GM12891 (cell line): ENCODE results near the gene NMRAL1.

Experiments
- DNase-seq: peaks from one replicate; pipeline ENCODE4 v3.0.0; 2011; ENCODE audit warnings: low spot score; ENCODE audit not compliant: insufficient read length
- FAIRE-seq: peaks from 2 replicates; lab custom pipeline; 2011; peaks lifted over from hg19 to GRCh38; lab: Jason Lieb, UNC
- PAX5 ChIP-seq: IDR thresholded peaks from 2 replicates; pipeline ENCODE4 v1.6.1; 2011; ENCODE audit warnings: low read length, moderate library complexity, mild to moderate bottlenecking; ENCODE audit not compliant: insufficient read depth, severe bottlenecking
- POLR2A ChIP-seq: IDR thresholded peaks from 2 replicates; pipeline ENCODE4 v1.6.1; 2011; ENCODE audit warnings: low read depth, low read length, control low read depth
- POLR2AphosphoS5 ChIP-seq: IDR thresholded peaks from 2 replicates; pipeline ENCODE4 v1.6.1; 2011; ENCODE audit warnings: low read depth, low read length, control low read depth
- POU2F2 ChIP-seq: IDR thresholded peaks from 2 replicates; pipeline ENCODE4 v1.6.1; 2011; ENCODE audit warnings: low read depth, mild to moderate bottlenecking, control low read depth, low read length, moderate library complexity
- SPI1 ChIP-seq: IDR thresholded peaks from 2 replicates; pipeline ENCODE4 v1.6.1; 2011; ENCODE audit warnings: low read depth, low read length, control low read depth
- TAF1 ChIP-seq: IDR thresholded peaks from 2 replicates; pipeline ENCODE4 v1.6.1; 2011; ENCODE audit warnings: low read depth, low read length, control low read depth

Gene NMRAL1

DNA sequence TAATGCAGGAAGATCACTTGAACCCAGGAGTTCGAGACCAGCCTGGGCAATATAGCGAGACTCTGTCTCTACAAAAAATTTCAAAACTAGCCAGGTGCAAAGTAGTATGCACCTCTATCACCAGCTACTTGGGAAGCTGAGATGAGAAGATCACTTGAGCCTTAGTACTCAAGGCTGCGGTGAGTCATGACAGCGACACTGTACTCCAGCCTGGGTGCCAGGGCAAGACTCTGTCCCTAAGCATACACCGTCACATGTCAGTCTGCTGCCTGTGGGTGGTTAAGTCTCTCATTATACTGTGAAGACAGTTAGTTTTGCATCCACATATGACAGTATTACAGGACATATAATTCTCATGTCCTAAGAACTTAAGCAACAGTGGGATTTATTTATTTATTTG, 21.8 kb downstream of the NMRAL1 start:
- DNase-seq (no peak), FAIRE-seq (peak; percentile 41)
- TF ChIP-seq POU2F2: no peak
- TF ChIP-seq TAF1: no peak
- TF ChIP-seq POLR2AphosphoS5: no peak
- TF ChIP-seq POLR2A: no peak
- TF ChIP-seq SPI1: no peak

GRCh38 chr16:4450931-4451519, 23.4 kb downstream of the NMRAL1 start:
- no peak for TF ChIP-seq POLR2AphosphoS5
- TF ChIP-seq POU2F2: no peak
- TF ChIP-seq PAX5: no peak
- no peak for TF ChIP-seq SPI1
- no peak for TF ChIP-seq POLR2A
- TF ChIP-seq TAF1: no peak
- DNase-seq (no peak), FAIRE-seq (no peak)

- DNase-seq (no peak), FAIRE-seq (no peak)
- TF ChIP-seq SPI1 (no peak), POLR2AphosphoS5 (no peak), POU2F2 (no peak), TAF1 (no peak), PAX5 (no peak), POLR2A (no peak)
Measured at GRCh38 chr16:4450430-4450829, 24.0 kb downstream of the NMRAL1 start.

- TF ChIP-seq POU2F2 (no peak), SPI1 (no peak), POLR2AphosphoS5 (no peak), TAF1 (no peak), POLR2A (no peak), PAX5 (no peak)
- DNase-seq (no peak), FAIRE-seq (no peak)
Measured at GRCh38 chr16:4443986-4444385, 30.4 kb downstream of the NMRAL1 start.

GRCh38 chr16:4443271-4443670, 31.2 kb downstream of the NMRAL1 start:
- no peak for FAIRE-seq
- DNase-seq: no peak
- no peak for TF ChIP-seq PAX5
- no peak for TF ChIP-seq POU2F2
- no peak for TF ChIP-seq POLR2A
- no peak for TF ChIP-seq SPI1
- TF ChIP-seq TAF1: no peak

- DNase-seq: no peak
- no peak for FAIRE-seq
- TF ChIP-seq SPI1 (no peak), PAX5 (no peak), POLR2A (no peak), TAF1 (no peak), POU2F2 (no peak), POLR2AphosphoS5 (no peak)
Measured at GRCh38 chr16:4442371-4442770, 32.1 kb downstream of the NMRAL1 start.

- TF ChIP-seq POLR2AphosphoS5 (no peak), SPI1 (no peak), POU2F2 (no peak), PAX5 (no peak), TAF1 (no peak), POLR2A (no peak)
- DNase-seq: no peak
- FAIRE-seq: no peak
Measured at GRCh38 chr16:4437366-4437765, 37.1 kb downstream of the NMRAL1 start.

DNA sequence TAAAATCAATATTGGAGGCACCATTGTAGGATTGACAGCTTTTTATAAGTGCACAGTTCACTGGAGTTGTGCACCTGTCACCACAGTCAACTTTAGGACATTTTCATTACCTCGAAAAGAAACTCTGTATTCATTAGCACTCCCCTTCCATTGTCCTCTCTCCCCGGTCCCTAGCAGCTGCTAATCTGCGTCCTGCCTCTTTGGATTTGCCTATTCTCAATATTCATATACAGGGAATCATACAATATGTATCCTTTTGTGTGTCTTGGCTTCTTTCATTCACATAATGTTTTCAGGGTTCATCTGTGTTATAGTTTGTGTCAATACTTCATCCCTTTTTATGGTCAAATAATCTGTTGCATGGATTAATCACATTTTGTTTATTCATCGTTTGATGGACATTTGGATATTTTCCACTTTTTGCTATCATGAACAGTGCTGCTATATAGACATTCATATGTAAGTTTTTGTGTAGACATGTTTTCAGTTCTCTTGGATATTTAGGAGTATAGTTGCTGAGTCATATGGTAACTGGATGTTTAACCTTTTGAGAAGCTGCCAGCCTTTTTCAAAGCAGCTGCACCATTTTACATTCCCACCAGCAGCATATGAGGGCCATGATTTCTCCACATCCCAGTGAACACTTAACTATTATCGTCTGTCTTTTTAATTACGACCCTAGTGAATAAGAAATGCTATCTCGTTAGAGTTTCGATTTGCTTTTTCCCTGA, 38.9 kb downstream of the NMRAL1 start:
- DNase-seq (no peak), FAIRE-seq (no peak)
- no peak for TF ChIP-seq POLR2AphosphoS5
- no peak for TF ChIP-seq SPI1
- no peak for TF ChIP-seq POU2F2
- TF ChIP-seq POLR2A: no peak
- TF ChIP-seq PAX5: no peak
- no peak for TF ChIP-seq TAF1

DNA sequence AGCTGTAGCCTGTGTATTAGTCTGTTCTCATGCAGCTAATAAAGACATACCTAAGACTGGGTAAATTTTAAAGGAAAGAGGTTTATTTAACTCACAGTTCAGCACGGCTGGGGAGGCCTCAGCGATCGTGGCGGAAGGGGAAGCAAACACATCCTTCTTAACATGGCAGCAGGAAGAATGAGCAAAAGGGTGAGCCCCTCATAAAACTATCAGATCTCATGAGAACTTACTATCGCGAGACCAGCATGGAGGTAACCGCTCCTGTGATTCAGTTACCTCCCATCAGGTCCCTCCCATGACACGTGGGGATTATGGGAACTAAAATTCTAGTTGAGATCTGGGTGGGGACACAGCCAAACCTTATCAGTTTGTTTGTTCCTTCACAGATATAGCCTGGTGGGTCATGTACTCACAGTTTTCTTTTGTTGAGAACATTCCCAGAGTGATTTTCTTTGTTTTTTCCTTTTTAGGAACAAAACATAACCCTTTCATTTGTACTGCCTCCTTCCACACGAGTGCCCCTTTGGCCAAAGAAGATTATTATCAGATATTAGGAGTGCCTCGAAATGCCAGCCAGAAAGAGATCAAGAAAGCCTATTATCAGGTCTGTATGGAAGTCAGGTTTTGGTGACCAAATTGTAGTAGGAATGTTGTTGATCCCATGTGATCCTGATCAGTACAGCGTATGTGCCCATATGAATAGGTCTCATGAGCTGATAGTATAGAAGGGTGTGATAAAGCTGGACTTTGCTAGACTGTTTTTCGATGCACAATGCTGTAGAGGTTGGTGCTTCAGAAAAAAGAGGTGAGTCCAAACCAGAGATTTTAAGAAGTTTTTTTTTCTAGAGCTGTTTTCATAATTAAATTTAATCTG, 40.3 kb downstream of the NMRAL1 start:
- no peak for TF ChIP-seq POLR2A
- DNase-seq (no peak), FAIRE-seq (no peak)

- TF ChIP-seq POLR2AphosphoS5: no peak
- no peak for TF ChIP-seq POLR2A
- TF ChIP-seq POU2F2: no peak
- no peak for TF ChIP-seq SPI1
- no peak for TF ChIP-seq PAX5
- TF ChIP-seq TAF1: no peak
- DNase-seq: no peak
- no peak for FAIRE-seq
Measured at GRCh38 chr16:4433228-4433627, 41.2 kb downstream of the NMRAL1 start.
